Kidney epithelial cell (primary cell): ENCODE results near the gene SYTL2. TPM values are rescaled to one million over a fixed set of nuclear protein-coding genes. Genes with fewer than 3 reads are reported as not detected.

ENCODE experiments used
- DNase-seq: peaks from one replicate; pipeline ENCODE4 v3.0.0-alpha.2; 2010; ENCODE audit warnings: low read depth
- H3K27me3 ChIP-seq: 2 replicates; pipeline ENCODE4 v1.6.0; 2011; ENCODE audit warnings: low read length; ENCODE audit not compliant: control insufficient read depth, insufficient read depth
- H3K36me3 ChIP-seq: 2 replicates; pipeline ENCODE4 v1.5.1; 2011; ENCODE audit warnings: low read length; ENCODE audit not compliant: control insufficient read depth, insufficient read depth
- H3K4me3 ChIP-seq: 2 replicates; pipeline ENCODE4 v1.5.1; 2011; ENCODE audit warnings: low read depth, mild to moderate bottlenecking, control low read depth, low read length
- CTCF ChIP-seq: IDR thresholded peaks from 2 replicates; pipeline ENCODE4 v1.5.1; 2011; ENCODE audit warnings: mild to moderate bottlenecking, moderate library complexity, low read length, control low read depth, inconsistent platforms; ENCODE audit not compliant: insufficient read depth, poor library complexity, severe bottlenecking
- total RNA-seq: library from RNA; depleted of rRNA; stranded (reverse); fragments of >200 nt; gene quantifications from 2 replicates; pipeline ENCODE4 v1.2.3, GENCODE V29; 2015

The SYTL2 gene
- total RNA-seq, 1 donor from 2014 or later = 7.5 TPM

- DNase-seq = no peak
- Histone ChIP-seq H3K4me3 (no peak overlapping the region), H3K27me3 (no peaks in the 10 kb centered on the region), H3K36me3 (no peaks in the 10 kb centered on the region)
- no peak for TF ChIP-seq CTCF
These were observed 10.2 kb downstream of the SYTL2 start for GRCh38 chr11:85800595-85801342.

GRCh38 chr11:85799142-85799541, 11.8 kb downstream of the SYTL2 start:
- TF ChIP-seq CTCF = no peak

DNA sequence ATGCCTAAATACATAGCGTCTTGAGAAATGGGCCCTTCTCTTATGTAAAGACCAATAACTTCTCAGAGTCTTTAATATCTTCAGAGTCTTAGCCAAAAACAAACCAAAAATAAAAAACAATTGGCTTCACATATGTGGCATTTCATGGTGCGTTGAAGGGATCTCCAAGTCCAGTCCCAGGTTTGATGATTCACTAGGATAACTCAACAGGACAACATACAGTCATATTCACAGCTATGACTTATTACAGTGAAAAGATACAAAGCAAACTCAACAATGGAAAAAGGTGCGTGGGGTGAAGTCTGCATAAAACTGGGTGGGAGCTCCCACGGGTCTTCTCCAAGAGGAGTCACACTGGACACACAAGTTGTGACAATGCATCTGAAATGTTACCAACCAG, 12.6 kb downstream of the SYTL2 start:
- Histone ChIP-seq H3K36me3 (no peaks in the 10 kb centered on the region), H3K4me3 (no peak overlapping the region), H3K27me3 (no peaks in the 10 kb centered on the region)
- no peak for TF ChIP-seq CTCF
- no peak for DNase-seq

More at GRCh38 chr11:85799142-85799541, 11.8 kb downstream of the SYTL2 start:
- no peaks in the 10 kb centered on the region for H3K36me3 ChIP-seq
- H3K27me3 ChIP-seq = no peaks in the 10 kb centered on the region
- DNase-seq = no peak
- no peak overlapping the region for H3K4me3 ChIP-seq

- Histone ChIP-seq H3K36me3 (no peaks in the 10 kb centered on the region), H3K27me3 (no peaks in the 10 kb centered on the region), H3K4me3 (no peak overlapping the region)
- no peak for TF ChIP-seq CTCF
- no peak for DNase-seq
These were observed 15.0 kb downstream of the SYTL2 start for GRCh38 chr11:85795712-85796487.

- Histone ChIP-seq H3K4me3 (no peak overlapping the region), H3K36me3 (no peaks in the 10 kb centered on the region), H3K27me3 (no peaks in the 10 kb centered on the region)
- TF ChIP-seq CTCF = no peak
- no peak for DNase-seq
These were observed 19.4 kb downstream of the SYTL2 start for GRCh38 chr11:85791409-85791990.
